A549 (cell line): Measurements from ENCODE around the gene CDHR5. TPM values are rescaled to one million over a fixed set of nuclear protein-coding genes. Genes with fewer than 3 reads are reported as not detected.

Source experiments
- ATAC-seq, 2 experiments: fragments of 200-7000 bp in 1 of 2; fragments of >200 bp in 1 of 2; cut with Nextera tagmentation in 1 of 2; cut with Tn5 transposase in 1 of 2; 3 replicates each; pipeline versions ENCODE4 v1.8.0 to v1.9.1; 2018 to 2020; ENCODE audit warnings: mild to moderate bottlenecking in 1 of 2, moderate library complexity in 1 of 2
- CTCF ChIA-PET: fragments of 300-600 bp; sonication (Branson Sonifier 250); formaldehyde crosslinking; extraction: SDS; loops from one replicate; lab custom pipeline; 2021; ENCODE audit warnings: antibody characterized with exemption, inconsistent platforms; lab: Yijun Ruan, JAX
- POLR2A ChIA-PET: fragments of 350-600 bp; formaldehyde crosslinking; extraction: SDS; loops from one replicate; lab custom pipeline; 2021; ENCODE audit warnings: antibody characterized with exemption, inconsistent platforms; lab: Yijun Ruan, JAX
- DNase-seq, 2 experiments: peaks; one replicate each; pipeline versions ENCODE4 v3.0.0 to v3.0.0-alpha.2; 2011 to 2016; ENCODE audit warnings: low read depth in 1 of 2, low spot score in 1 of 2
- FAIRE-seq: peaks from 2 replicates; lab custom pipeline; 2011; peaks lifted over from hg19 to GRCh38; lab: Jason Lieb, UNC
- H3K27ac ChIP-seq, 2 experiments: fragments of >200 bp; sonication (Bioruptor Twin); formaldehyde crosslinking; 3 replicates each; pipeline ENCODE4 v1.5.1; 2016 to 2017
- H3K4me1 ChIP-seq: fragments of >200 bp; sonication (Bioruptor Twin); formaldehyde crosslinking; 3 replicates; pipeline ENCODE4 v1.6.1; 2016
- H3K4me2 ChIP-seq: fragments of >200 bp; sonication (Bioruptor Twin); formaldehyde crosslinking; 3 replicates; pipeline ENCODE4 v1.6.1; 2016
- H3K4me3 ChIP-seq: fragments of >200 bp; sonication (Bioruptor Twin); formaldehyde crosslinking; 3 replicates; pipeline ENCODE4 v1.5.1; 2016
- H3K9me3 ChIP-seq: fragments of >200 bp; sonication (Bioruptor Twin); formaldehyde crosslinking; 3 replicates; pipeline ENCODE4 v1.6.1; 2016
- BCL3 ChIP-seq: fragments of >200 bp; sonication (Bioruptor Twin); formaldehyde crosslinking; IDR thresholded peaks from 3 replicates; pipeline ENCODE4 v1.6.1; 2016
- CBX2 ChIP-seq: fragments of 200-600 bp; sonication (generic); IDR thresholded peaks from 2 replicates; pipeline ENCODE4 v1.6.1; 2016; ENCODE audit warnings: low read depth, mild to moderate bottlenecking, borderline replicate concordance
- CHD2 ChIP-seq: fragments of 150-350 bp; IDR thresholded peaks from 2 replicates; pipeline ENCODE4 v1.6.1; 2014; ENCODE audit warnings: low read length; ENCODE audit not compliant: partially characterized antibody
- EHF ChIP-seq: fragments of 250-450 bp; sonication (Bioruptor Pico); IDR thresholded peaks from 2 replicates; pipeline ENCODE4 v1.5.0; 2020; ENCODE audit warnings: mild to moderate bottlenecking
- ESRRA ChIP-seq: fragments of 150-350 bp; IDR thresholded peaks from 2 replicates; pipeline ENCODE4 v1.6.1; 2014; ENCODE audit warnings: mild to moderate bottlenecking, low read length, borderline replicate concordance
- FOSB ChIP-seq: fragments of 250-450 bp; sonication (Bioruptor Pico); IDR thresholded peaks from 2 replicates; pipeline ENCODE4 v1.5.0; 2020; ENCODE audit warnings: mild to moderate bottlenecking, moderate library complexity
- FOSL2 ChIP-seq, 2 experiments: fragments of 450-650 bp in 1 of 2; fragments of >200 bp in 1 of 2; sonication (Bioruptor Twin) in 1 of 2; formaldehyde crosslinking; IDR thresholded peaks; 2 replicates each; pipeline versions ENCODE4 v1.5.0 to v1.6.1; 2016 to 2020; ENCODE audit warnings: mild to moderate bottlenecking in 1 of 2, moderate library complexity in 1 of 2
- FOXS1 ChIP-seq: fragments of 250-450 bp; sonication (Bioruptor Pico); IDR thresholded peaks from 2 replicates; pipeline ENCODE4 v1.5.0; 2020; ENCODE audit warnings: mild to moderate bottlenecking, moderate library complexity
- GATA3 ChIP-seq: IDR thresholded peaks from 2 replicates; pipeline ENCODE4 v1.6.1; 2012; ENCODE audit warnings: borderline replicate concordance
- HOXB13 ChIP-seq: fragments of 250-450 bp; sonication (Bioruptor Pico); IDR thresholded peaks from 2 replicates; pipeline ENCODE4 v1.5.0; 2020; ENCODE audit warnings: low read depth, mild to moderate bottlenecking, moderate library complexity
- JUN ChIP-seq, 2 experiments: fragments of >200 bp; sonication (Bioruptor Twin); formaldehyde crosslinking; IDR thresholded peaks; 2 replicates in 1 of 2; 3 replicates in 1 of 2; pipeline ENCODE4 v1.6.1; 2016 to 2017
- JUNB ChIP-seq: fragments of >200 bp; sonication (Bioruptor Twin); formaldehyde crosslinking; IDR thresholded peaks from 2 replicates; pipeline ENCODE4 v1.6.1; 2016
- MYC ChIP-seq: IDR thresholded peaks from 2 replicates; pipeline ENCODE4 v1.6.1; 2012; ENCODE audit warnings: mild to moderate bottlenecking, inconsistent platforms, low read length, improper control_type of control experiment, borderline replicate concordance
- NFE2L2 ChIP-seq: fragments of 150-350 bp; conservative IDR thresholded peaks from 2 replicates; pipeline ENCODE4 v1.6.1; 2014; ENCODE audit warnings: low read length
- NPAS2 ChIP-seq: fragments of 250-450 bp; sonication (Bioruptor Pico); IDR thresholded peaks from 2 replicates; pipeline ENCODE4 v1.8.0; 2022; ENCODE audit warnings: mild to moderate bottlenecking, moderate library complexity, borderline replicate concordance
- PBX3 ChIP-seq: IDR thresholded peaks from 2 replicates; pipeline ENCODE4 v1.6.1; 2012
- PHF8 ChIP-seq: fragments of 200-600 bp; sonication (generic); IDR thresholded peaks from 2 replicates; pipeline ENCODE4 v1.6.1; 2016; ENCODE audit warnings: low read depth, mild to moderate bottlenecking, antibody characterized with exemption, moderate library complexity, borderline replicate concordance
- RCOR1 ChIP-seq: fragments of 150-350 bp; IDR thresholded peaks from 2 replicates; pipeline ENCODE4 v1.6.1; 2014; ENCODE audit warnings: antibody characterized with exemption, low read length, low read depth
- SMC3 ChIP-seq: fragments of >200 bp; sonication (Bioruptor Twin); formaldehyde crosslinking; IDR thresholded peaks from 3 replicates; pipeline ENCODE4 v1.6.1; 2018; ENCODE audit warnings: inconsistent platforms
- SREBF2 ChIP-seq: fragments of 450-650 bp; IDR thresholded peaks from 2 replicates; pipeline ENCODE4 v1.6.1; 2014; ENCODE audit warnings: mild to moderate bottlenecking, moderate library complexity
- ZFP36 ChIP-seq: fragments of 450-650 bp; IDR thresholded peaks from 2 replicates; pipeline ENCODE4 v1.6.1; 2014; ENCODE audit warnings: borderline replicate concordance; ENCODE audit not compliant: partially characterized antibody
- WGBS: methylation state at CpG from one replicate; pipeline ENCODE4 v1.1.6; 2017; ENCODE audit errors: missing lambda C conversion rate; 5-methylcytosine and 5-hydroxymethylcytosine counted together
- polyA plus RNA-seq, 4 experiments: library from polyadenylated mRNA; depleted of rRNA in 3 of 4; stranded (reverse); fragments of >200 nt; fragmentation: RNase III in 1 of 4; extraction: RNeasy Plus Mini Kit Qiagen cat#74134 plus additional on column Dnase treatment in 1 of 4; gene quantifications; 2 replicates in 3 of 4; 3 replicates in 1 of 4; pipeline ENCODE4 v1.2.3, GENCODE V29; 2011 to 2017
- TF ChIP-seq, protein P1 (sequence below): fragments of 200-600 bp; sonication (generic); IDR thresholded peaks from 2 replicates; pipeline ENCODE4 v1.6.1; 2016; ENCODE audit warnings: antibody characterized with exemption, mild to moderate bottlenecking, moderate library complexity
- TF ChIP-seq, protein P2 (sequence below): fragments of 250-450 bp; sonication (Bioruptor Pico); IDR thresholded peaks from 2 replicates; pipeline ENCODE4 v1.5.0; 2020; ENCODE audit warnings: low read depth, mild to moderate bottlenecking, moderate library complexity
- TF ChIP-seq, protein P3 (sequence below): fragments of >200 bp; sonication (Bioruptor Twin); formaldehyde crosslinking; IDR thresholded peaks from 3 replicates; pipeline ENCODE4 v1.5.1; 2016

The CDHR5 gene
- polyA plus RNA-seq, 2 of the 4 experiments (the other 2 are of a cell fraction), result 0.08 to 0.12 TPM

- WGBS, result 88% methylated on average over 15 of the region's 16 CpGs
- CTCF ChIA-PET, result interaction anchor here (0.6 to 3.5 kb wide), 4 partner anchors 37 to 84 kb away, joined by 3 to 39 read pairs (median 16); partner anchors contain the start of gene TMEM80
- FAIRE-seq (no peak), ATAC-seq (no peak), DNase-seq (no peak)
- no peak overlapping the region for H3K4me3 ChIP-seq
- H3K4me2 ChIP-seq, result no peak overlapping the region
- no peak overlapping the region for H3K27ac ChIP-seq
- no peaks in the 10 kb centered on the region for H3K9me3 ChIP-seq
- POLR2A ChIA-PET, result no interaction called here
- H3K4me1 ChIP-seq, result peaks cover 14% of the 10 kb centered on the region
- TF ChIP-seq MYC (no peak), GATA3 (no peak), HOXB13 (CRISPR knock-in tag) (no peak), ESRRA (no peak), PHF8 (no peak)
Observed at GRCh38 chr11:659532-660085, 34.9 kb upstream of the CDHR5 start.

GRCh38 chr11:657691-658126, 33.0 kb upstream of the CDHR5 start:
- TF ChIP-seq SMC3 (no peak), FOXS1 (CRISPR knock-in tag) (no peak), JUNB (no peak), GATA3 (no peak), JUN (IDR thresholded peaks at IDR 0.05) (no peak)
- TF ChIP-seq, protein P1, sequence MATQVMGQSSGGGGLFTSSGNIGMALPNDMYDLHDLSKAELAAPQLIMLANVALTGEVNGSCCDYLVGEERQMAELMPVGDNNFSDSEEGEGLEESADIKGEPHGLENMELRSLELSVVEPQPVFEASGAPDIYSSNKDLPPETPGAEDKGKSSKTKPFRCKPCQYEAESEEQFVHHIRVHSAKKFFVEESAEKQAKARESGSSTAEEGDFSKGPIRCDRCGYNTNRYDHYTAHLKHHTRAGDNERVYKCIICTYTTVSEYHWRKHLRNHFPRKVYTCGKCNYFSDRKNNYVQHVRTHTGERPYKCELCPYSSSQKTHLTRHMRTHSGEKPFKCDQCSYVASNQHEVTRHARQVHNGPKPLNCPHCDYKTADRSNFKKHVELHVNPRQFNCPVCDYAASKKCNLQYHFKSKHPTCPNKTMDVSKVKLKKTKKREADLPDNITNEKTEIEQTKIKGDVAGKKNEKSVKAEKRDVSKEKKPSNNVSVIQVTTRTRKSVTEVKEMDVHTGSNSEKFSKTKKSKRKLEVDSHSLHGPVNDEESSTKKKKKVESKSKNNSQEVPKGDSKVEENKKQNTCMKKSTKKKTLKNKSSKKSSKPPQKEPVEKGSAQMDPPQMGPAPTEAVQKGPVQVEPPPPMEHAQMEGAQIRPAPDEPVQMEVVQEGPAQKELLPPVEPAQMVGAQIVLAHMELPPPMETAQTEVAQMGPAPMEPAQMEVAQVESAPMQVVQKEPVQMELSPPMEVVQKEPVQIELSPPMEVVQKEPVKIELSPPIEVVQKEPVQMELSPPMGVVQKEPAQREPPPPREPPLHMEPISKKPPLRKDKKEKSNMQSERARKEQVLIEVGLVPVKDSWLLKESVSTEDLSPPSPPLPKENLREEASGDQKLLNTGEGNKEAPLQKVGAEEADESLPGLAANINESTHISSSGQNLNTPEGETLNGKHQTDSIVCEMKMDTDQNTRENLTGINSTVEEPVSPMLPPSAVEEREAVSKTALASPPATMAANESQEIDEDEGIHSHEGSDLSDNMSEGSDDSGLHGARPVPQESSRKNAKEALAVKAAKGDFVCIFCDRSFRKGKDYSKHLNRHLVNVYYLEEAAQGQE, result no peak
- TF ChIP-seq, protein P2, sequence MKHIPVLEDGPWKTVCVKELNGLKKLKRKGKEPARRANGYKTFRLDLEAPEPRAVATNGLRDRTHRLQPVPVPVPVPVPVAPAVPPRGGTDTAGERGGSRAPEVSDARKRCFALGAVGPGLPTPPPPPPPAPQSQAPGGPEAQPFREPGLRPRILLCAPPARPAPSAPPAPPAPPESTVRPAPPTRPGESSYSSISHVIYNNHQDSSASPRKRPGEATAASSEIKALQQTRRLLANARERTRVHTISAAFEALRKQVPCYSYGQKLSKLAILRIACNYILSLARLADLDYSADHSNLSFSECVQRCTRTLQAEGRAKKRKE (CRISPR knock-in tag), result no peak
- Histone ChIP-seq H3K4me3 (no peak overlapping the region), H3K27ac (no peak overlapping the region), H3K9me3 (no peaks in the 10 kb centered on the region), H3K4me1 (peaks cover 14% of the 10 kb centered on the region), H3K4me2 (no peak overlapping the region)
- DNase-seq (no peak), ATAC-seq (no peak), FAIRE-seq (no peak)
- WGBS, result 85% methylated on average over 14 of the region's 14 CpGs
- ChIA-PET POLR2A (interaction anchor here (1.3 kb wide), 1 partner anchor 49 kb away, joined by 3 read pairs; no protein-coding TSS in a partner anchor), CTCF (interaction anchor here (1.2 to 3.7 kb wide), 4 partner anchors 11 to 103 kb away, joined by 3 to 10 read pairs (median 4); partner anchors contain the start of genes DEAF1 and TMEM80)

GRCh38 chr11:656866-657265, 32.1 kb upstream of the CDHR5 start:
- H3K9me3 ChIP-seq, result no peaks in the 10 kb centered on the region
- ChIA-PET POLR2A (interaction anchor here (0.7 to 1.3 kb wide), 2 partner anchors 12 to 50 kb away, joined by 3 read pairs; no protein-coding TSS in a partner anchor), CTCF (interaction anchor here (0.6 to 3.8 kb wide), 7 partner anchors 8 to 102 kb away, joined by 3 to 21 read pairs (median 5); partner anchors contain the start of genes DEAF1 and TMEM80)
- 88% methylated on average over 7 of the region's 7 CpGs for WGBS
- FAIRE-seq, result no peak
- H3K4me1 ChIP-seq, result peaks cover 14% of the 10 kb centered on the region
- H3K4me3 ChIP-seq, result no peak overlapping the region
- DNase-seq, result no peak
- ATAC-seq, result no peak; a peak in 1 of 6 replicates
- no peak overlapping the region for H3K4me2 ChIP-seq
- no peak overlapping the region for H3K27ac ChIP-seq
- no peak for TF ChIP-seq SMC3
- no peak for TF ChIP-seq PBX3
- no peak for TF ChIP-seq NPAS2 (CRISPR knock-in tag)
- TF ChIP-seq, protein P3, sequence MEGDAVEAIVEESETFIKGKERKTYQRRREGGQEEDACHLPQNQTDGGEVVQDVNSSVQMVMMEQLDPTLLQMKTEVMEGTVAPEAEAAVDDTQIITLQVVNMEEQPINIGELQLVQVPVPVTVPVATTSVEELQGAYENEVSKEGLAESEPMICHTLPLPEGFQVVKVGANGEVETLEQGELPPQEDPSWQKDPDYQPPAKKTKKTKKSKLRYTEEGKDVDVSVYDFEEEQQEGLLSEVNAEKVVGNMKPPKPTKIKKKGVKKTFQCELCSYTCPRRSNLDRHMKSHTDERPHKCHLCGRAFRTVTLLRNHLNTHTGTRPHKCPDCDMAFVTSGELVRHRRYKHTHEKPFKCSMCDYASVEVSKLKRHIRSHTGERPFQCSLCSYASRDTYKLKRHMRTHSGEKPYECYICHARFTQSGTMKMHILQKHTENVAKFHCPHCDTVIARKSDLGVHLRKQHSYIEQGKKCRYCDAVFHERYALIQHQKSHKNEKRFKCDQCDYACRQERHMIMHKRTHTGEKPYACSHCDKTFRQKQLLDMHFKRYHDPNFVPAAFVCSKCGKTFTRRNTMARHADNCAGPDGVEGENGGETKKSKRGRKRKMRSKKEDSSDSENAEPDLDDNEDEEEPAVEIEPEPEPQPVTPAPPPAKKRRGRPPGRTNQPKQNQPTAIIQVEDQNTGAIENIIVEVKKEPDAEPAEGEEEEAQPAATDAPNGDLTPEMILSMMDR, result no peak
- no peak for TF ChIP-seq CBX2
- TF ChIP-seq EHF (CRISPR knock-in tag), result no peak
- TF ChIP-seq FOSL2 (IDR thresholded peaks at IDR 0.05), result no peak
- no peak for TF ChIP-seq FOSL2 (CRISPR knock-in tag; IDR thresholded peaks at IDR 0.05)
- no peak for TF ChIP-seq RCOR1
- no peak for TF ChIP-seq CHD2
- no peak for TF ChIP-seq ZFP36
- no peak for TF ChIP-seq SREBF2
- no peak for TF ChIP-seq BCL3
- no peak for TF ChIP-seq PHF8
- TF ChIP-seq NFE2L2, result no peak
- TF ChIP-seq FOSB (CRISPR knock-in tag), result no peak
